Fibroblast of skin of back (primary cell): ENCODE data around the gene EFCAB8. TPM values are rescaled to one million over a fixed set of nuclear protein-coding genes. Genes with fewer than 3 reads are reported as not detected.

Experiments used
- DNase-seq: peaks from one replicate; pipeline ENCODE4 v3.0.0-alpha.2; 2013
- polyA plus RNA-seq, 2 experiments: library from polyadenylated mRNA; unstranded; fragments of 120-200 nt; gene quantifications; one replicate each; pipeline ENCODE4 v1.2.1, GENCODE V29; 2013; ENCODE audit not compliant: insufficient read length in 2 of 2

Gene EFCAB8, protein sequence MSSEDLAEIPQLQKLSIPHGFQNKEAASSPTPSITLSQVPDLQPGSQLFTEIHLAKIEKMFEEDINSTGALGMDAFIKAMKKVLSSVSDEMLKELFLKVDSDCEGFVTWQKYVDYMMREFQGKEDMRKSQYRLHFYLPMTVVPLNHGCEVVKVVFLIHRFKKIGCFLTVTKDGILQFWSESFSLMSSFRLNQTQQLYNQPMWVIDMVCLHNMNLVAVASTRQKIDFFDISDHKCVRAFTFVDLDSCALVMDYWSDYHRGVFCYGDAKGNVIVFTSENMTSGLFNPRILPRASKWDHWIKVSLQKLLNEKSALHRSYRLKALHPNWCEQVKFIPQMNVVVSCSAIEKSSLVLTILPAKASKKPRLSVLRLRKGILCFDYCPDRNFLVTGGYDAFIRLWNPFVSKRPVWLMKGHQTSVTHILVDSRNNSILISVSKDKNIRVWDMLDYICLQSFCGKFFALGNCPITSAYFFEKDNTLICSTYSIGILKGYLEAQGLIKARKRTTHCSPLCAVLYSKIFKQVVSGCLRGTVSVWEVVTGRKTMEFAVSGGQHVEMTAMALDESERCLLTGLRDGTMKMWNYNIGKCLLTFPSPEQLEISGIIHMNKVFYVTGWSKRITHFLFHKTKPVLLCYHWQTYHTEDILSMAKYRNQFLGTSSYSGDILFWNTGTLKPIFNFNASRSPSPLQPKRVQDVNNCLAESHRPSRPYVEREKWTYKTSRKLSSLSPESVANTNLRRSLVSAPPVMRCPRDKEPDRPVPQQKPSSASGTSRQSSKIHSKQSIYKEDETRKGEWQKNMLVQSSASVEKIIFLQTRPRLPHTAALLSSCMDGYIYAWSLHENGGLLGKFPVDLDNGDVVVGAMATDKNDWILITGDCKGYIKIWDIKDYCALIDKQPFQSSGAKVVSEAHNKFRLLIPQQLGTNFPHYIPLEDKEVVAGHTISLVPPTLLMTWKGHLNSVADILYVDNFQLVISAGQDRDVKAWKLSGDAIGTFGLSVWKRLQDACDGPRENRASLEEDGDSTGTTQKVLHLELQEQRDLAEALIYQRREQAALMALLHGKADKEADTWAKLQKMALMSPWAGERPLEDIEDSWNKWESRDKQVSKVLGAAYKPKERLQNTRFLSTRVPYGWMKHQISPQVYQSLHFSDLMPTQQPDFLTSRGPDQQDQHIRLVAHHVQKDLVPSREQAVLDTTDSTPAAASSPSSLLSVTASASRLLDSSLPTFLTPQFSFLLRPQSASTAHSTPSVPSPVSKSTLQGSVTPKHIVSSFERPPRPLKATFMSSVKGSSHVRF
- not detected for polyA plus RNA-seq (2013, experiment 1 of 2; ENCODE audit: insufficient read length)
- polyA plus RNA-seq (2013, experiment 2 of 2; ENCODE audit: insufficient read length) = not detected

DNA sequence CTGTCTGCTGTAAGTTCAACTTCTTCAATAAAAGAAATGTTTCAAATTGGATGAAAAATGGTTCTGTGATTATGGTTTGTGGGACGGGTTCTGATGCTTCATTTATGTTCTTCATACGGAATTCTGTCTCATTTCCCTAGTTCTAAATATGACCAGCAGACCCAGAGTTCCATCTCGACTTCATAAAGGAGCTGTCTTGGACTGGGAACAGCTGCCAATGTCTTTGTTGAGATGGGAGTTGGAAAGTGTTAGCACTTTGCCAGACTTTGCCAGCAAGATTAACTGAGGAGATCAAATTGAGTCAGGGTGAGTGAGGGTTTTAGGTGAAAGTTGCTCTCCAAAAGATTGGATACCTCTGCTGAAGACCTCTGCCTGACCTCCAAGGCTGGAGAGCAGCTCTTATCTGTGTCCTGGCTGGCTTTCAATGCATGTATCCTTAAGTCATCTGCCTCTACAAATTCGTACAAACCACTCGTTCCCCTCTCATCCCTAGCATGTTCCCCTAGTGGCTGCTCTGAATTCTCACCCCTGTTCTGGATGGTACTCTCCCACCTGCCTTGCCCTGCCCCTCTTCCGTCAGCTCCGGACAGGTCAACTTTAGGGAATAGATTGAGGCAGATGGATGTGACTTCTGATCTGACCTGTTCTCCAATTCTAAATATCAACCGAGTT lies at the start of gene EFCAB8:
EFCAB8 (plus strand) TSS at position 223 of the 672 bp plus-strand sequence. CDS start 4,870 bp downstream, outside the sequence.
- DNase-seq = no peak

DNA sequence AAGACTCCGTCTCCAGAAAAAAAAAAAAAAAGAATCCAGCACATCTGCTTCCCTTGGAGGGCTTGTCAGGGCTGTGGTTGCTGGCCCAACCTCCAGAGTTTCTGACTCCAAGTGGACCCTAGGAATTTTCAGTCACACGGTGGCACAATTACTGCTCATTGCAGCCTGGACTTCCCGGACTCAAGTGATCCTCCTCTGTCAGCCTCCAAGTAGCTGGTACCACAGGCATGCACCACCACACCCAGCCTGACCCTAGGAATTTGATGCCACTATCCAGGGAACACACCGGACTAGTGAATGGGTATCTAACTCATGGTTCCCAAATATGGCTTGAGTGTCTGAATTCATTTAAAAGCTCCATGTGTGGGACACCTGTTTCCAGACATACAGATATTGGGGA lies 48.8 kb upstream of the EFCAB8 start:
- no peak for DNase-seq

- no peak for DNase-seq
These were observed 47.8 kb upstream of the EFCAB8 start for GRCh38 chr20:32810941-32811340.

- DNase-seq = no peak
These were observed 46.8 kb upstream of the EFCAB8 start for GRCh38 chr20:32811886-32812285.

- DNase-seq = peak; percentile 72
These were observed 38.6 kb upstream of the EFCAB8 start for GRCh38 chr20:32819992-32820697.

GRCh38 chr20:32820698-32821377 lies 37.9 kb upstream of the EFCAB8 start:
- no peak for DNase-seq

- DNase-seq = no peak
These were observed 36.5 kb upstream of the EFCAB8 start for GRCh38 chr20:32822225-32822624.

DNA sequence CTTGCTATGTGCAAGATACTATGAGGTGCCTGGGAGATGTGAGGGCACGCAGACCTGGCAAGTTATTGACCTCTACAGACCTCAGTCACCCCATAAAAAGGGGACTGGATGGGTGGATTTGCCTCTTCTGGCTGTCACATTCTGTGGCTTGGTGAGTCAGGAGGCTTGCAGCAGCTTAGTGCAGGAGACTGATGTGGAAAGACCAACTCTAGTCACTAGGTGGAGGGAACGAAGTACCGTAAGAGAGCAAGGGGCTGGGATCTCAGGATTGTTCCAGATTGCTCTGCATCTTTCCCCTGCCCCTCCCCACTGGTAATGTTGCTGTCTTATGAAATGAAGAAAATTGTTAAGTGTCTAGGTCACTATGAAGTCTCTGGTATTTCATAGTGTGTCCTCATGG lies 35.6 kb upstream of the EFCAB8 start:
- peak; percentile 77 for DNase-seq

GRCh38 chr20:32823737-32824588 lies 34.8 kb upstream of the EFCAB8 start:
- DNase-seq = peak; percentile 60

DNA sequence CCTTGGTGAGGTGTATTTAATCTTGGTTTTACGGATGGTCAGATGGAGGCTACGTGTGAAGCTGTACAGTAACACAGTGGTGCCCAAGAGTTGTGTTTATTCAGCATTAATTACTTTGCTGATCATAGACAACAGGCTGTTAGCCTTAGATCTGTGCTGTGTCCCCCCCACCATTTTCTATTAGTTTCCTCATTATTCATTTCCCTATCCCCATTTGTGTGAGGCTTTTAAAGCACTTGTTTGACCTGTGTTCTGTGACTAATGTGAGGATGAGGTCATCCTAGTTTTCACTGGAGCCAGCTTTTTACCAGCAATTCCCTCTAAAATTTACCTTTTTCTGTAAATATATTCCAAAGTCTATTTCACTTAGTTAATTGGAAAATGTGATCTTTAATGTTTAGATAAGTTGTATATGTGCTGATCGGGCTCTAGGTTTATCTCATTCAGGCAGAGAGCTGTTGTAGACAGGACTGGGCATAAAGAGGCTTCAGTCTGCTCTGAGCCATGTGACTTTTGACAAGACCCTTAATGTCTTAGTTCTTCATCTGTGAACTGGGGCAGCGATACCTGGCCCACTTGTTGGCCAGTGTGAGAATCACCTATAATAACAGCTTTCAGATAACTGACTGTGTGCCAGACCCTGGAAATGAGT lies 30.6 kb upstream of the EFCAB8 start:
- DNase-seq = no peak

DNA sequence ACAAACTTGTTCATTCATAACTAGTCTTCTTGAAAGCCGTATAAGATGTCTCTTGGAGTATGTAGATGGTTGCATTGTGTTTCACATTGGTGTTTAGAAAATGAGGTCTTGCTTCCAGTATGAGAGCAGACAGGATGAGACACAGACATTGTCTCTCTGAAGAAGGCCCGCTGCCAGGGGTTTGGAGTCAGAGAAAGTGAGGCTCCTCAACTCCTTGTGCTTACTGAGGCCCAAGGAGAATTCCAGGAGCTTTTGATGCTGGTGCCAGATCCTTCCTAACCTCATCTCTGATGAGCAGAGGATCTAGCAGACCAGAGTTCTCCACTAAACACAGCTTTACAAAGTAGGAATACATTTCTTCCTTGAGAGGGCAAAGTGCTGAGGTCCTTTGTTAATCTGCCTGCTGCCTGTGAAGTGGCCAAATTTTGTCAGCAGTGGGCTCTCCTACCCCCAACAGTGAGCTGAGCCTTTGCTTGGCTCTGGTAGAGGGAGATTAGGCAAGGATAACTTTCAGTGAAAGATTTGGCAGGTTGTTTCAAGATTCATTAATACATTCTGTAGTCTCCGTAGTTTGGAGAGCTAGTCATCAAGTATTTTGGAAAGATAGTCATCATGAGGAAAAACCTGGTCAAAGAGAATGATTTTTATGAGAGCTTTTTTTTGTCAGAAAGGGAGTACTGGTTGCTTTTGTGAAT lies 29.3 kb upstream of the EFCAB8 start:
- DNase-seq = no peak

GRCh38 chr20:32830437-32830836 lies 28.3 kb upstream of the EFCAB8 start:
- DNase-seq = no peak

GRCh38 chr20:32831982-32832381 lies 26.7 kb upstream of the EFCAB8 start:
- no peak for DNase-seq

DNA sequence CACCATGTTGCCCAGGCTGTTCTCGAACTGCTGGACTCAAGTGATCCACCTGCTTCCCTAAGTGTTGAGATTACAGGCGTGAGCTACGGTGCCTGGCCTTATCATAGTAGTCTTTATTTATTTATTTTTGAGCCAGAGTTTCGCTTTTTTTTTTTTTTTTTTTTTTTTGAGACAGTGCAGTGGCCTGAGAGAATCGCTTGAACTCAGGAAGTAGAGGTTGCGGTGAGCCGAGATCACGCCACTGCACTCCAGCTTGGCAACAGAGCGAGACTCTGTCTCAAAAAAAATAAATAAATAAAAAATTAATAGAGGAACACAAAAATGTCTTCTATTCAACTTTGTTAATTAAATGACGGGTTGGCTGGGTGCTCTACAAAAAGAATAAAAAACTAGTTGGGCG lies 26.1 kb upstream of the EFCAB8 start:
- no peak for DNase-seq

DNA sequence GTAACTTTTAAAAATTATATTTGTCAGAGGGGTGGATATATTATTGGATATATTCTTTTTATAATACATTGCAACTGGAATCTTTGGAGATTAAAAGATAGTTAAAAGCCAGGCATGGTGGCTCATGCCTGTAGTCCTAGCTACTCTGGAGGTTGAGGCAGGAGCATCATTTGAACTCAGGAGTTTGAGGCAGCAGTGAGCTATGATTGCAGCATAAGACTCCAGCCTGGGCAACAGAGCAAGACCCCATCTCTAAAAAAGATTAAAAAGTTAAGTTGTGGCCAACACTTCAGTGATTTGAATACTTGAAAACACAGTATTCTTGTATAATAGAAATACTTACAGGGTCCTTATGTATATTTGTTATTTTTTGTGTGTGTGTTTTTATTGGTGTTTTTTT lies 23.8 kb upstream of the EFCAB8 start:
- no peak for DNase-seq

GRCh38 chr20:32837157-32837556 lies 21.6 kb upstream of the EFCAB8 start:
- DNase-seq = no peak

DNA sequence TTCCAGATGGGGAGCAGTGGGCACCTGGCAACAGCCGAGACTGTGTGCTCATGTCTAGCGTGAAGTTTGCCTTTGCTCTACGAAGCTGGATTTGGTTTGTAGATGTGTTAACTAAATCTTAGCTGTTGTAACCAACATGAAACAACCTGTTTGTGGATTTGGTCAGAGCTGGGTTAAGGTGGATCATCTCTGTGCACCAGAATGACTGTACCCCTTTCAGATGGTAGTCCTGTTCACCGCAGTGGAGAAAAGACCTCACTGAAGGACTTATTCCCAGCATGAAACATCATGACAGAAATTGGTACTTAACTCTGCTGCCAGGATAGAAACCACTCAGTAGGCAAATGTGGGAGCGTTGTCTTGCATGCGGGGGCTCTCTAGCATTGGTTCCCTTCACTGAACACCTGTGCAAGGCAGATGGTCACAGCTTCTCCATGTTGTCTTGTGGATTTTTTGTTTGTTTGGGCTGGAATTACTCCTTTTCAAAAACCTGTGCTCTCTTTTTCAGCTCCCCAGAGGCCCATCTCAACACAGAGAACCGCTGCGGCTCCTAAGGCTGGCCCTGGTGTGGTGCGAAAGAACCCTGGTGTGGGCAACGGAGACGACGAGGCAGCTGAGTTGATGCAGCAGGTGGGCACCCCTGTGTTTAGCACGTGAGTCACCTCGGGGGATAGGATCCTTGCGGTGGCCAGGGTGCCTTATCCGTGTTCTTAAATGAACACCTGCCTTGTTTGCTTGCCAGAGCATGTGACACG lies 19.3 kb upstream of the EFCAB8 start:
- DNase-seq = no peak

- DNase-seq = no peak
These were observed 18.8 kb upstream of the EFCAB8 start for GRCh38 chr20:32839982-32840285.
